22Rv1 (cell line): ENCODE results near the gene CASP4.

Experiments used
- ZFX ChIP-seq: fragments of 450-650 bp; IDR thresholded peaks from 2 replicates; pipeline ENCODE4 v1.6.1; 2017; ENCODE audit warnings: antibody characterized with exemption, borderline replicate concordance
- TF ChIP-seq, protein P1 (sequence below): fragments of 450-650 bp; IDR thresholded peaks from 2 replicates; pipeline ENCODE4 v1.5.1; 2017; ENCODE audit warnings: mild to moderate bottlenecking

DNA sequence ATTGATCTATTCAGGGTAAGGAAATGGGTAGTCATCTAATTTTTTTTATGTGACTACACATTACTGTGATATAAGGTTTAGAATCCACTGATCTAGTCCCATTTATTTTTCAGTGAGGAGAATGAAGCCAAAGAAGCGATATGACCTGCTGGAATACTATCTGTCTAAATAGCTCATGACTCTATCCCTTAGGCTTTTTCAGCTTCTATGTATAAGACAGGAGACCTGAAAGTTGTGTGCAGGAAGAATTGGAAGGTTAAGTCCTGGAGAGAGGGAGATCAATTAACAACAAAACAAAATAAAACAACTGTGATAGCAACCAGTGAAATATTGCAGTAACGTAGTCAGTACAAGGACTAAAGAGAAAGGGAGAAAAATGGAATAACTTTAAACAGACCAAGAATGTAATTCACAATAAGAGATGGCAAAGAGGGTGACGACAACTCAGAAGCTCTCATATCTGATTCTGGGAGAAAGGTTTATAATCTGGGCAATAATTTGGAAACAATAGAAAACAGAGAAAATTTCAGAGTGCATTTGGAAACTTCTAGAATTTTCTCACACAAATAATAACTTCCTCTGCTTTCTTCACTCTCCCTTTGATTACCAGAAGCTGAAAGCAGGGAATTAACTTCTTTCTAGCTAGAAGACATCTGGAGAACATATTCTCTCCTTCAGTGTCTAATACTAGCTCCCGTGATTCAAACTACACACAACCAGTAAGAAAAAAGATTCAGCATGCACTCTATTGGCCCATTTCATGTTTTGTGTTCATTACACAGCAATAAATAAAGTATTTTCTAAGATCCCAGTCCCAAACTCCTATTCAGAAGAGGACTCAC lies 50.9 kb downstream of the CASP4 start:
- TF ChIP-seq, protein P1, sequence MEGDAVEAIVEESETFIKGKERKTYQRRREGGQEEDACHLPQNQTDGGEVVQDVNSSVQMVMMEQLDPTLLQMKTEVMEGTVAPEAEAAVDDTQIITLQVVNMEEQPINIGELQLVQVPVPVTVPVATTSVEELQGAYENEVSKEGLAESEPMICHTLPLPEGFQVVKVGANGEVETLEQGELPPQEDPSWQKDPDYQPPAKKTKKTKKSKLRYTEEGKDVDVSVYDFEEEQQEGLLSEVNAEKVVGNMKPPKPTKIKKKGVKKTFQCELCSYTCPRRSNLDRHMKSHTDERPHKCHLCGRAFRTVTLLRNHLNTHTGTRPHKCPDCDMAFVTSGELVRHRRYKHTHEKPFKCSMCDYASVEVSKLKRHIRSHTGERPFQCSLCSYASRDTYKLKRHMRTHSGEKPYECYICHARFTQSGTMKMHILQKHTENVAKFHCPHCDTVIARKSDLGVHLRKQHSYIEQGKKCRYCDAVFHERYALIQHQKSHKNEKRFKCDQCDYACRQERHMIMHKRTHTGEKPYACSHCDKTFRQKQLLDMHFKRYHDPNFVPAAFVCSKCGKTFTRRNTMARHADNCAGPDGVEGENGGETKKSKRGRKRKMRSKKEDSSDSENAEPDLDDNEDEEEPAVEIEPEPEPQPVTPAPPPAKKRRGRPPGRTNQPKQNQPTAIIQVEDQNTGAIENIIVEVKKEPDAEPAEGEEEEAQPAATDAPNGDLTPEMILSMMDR: no peak
- no peak for TF ChIP-seq ZFX
